GM20000 (cell line): ENCODE data around the gene TTF2.

Source experiments
- DNase-seq: peaks from one replicate; pipeline ENCODE4 v3.0.0; 2012; ENCODE audit warnings: low spot score
- TF ChIP-seq, protein P1 (sequence below): IDR thresholded peaks from 2 replicates; pipeline ENCODE4 v1.5.1; 2012; ENCODE audit warnings: mild to moderate bottlenecking, control low read depth; ENCODE audit errors: extremely low read depth, missing control alignments

Gene TTF2

DNA sequence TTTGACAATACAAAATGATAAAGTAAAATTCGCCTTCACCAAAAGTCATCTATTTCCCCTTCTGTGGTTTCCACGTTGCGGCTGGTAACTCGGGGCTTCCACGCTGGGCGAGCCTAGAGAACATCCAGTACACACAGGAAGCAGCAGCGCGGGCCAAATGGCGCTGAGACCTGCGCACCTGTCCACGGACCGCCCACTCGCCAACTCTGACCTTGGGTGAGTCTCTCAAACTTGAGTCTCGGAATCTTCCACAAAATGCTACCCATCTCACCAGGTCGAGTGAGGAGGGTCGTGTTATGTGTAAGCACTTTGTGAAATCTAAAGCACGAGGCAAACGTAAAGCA lies 820 bp upstream of the TTF2 start:
- DNase-seq, result peak; percentile 53
- TF ChIP-seq, protein P1, sequence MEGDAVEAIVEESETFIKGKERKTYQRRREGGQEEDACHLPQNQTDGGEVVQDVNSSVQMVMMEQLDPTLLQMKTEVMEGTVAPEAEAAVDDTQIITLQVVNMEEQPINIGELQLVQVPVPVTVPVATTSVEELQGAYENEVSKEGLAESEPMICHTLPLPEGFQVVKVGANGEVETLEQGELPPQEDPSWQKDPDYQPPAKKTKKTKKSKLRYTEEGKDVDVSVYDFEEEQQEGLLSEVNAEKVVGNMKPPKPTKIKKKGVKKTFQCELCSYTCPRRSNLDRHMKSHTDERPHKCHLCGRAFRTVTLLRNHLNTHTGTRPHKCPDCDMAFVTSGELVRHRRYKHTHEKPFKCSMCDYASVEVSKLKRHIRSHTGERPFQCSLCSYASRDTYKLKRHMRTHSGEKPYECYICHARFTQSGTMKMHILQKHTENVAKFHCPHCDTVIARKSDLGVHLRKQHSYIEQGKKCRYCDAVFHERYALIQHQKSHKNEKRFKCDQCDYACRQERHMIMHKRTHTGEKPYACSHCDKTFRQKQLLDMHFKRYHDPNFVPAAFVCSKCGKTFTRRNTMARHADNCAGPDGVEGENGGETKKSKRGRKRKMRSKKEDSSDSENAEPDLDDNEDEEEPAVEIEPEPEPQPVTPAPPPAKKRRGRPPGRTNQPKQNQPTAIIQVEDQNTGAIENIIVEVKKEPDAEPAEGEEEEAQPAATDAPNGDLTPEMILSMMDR, result no peak

DNA sequence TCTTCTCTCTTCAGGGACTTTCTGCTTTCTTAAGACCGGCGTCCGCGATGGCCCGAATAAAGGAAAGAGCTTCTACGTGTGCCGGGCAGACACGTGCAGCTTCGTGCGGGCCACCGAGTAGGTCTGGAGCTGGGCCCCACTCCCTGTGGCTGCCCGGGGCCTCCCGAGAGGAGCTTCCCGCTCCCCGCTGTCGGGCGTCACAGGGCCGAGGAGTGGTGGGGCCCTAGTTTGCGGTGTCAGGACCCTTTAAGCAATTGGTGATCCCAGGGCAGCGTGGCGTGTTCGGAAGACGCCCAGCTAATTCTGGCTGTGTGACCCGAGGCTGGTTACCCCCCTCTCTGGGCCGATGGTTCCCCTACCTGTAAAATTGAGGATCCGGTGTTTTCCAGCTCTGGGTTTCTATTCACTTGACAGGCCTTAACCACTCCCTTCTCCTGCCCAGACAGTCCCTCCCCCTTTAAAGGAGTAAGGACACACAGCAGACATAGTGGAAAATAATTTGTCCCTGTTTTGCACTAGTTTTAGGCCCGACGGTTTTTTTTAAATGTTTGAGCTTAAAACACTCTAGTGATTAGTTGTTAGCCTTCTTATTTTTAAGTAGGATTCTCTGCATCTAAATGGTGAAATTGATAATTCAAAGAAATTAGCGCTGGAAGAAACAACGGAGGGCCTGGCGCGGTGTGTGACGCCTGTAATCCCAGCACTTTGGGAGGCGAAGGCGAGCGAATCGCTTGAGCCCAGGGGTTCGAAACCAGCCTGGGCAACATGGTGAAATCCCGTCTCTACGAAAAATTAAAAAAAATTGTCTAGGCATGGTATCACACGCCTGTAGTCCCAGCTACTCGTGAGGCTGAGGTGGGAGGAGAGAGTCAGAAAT lies 553 bp downstream of the TTF2 start:
- DNase-seq, result peak; percentile 40

DNA sequence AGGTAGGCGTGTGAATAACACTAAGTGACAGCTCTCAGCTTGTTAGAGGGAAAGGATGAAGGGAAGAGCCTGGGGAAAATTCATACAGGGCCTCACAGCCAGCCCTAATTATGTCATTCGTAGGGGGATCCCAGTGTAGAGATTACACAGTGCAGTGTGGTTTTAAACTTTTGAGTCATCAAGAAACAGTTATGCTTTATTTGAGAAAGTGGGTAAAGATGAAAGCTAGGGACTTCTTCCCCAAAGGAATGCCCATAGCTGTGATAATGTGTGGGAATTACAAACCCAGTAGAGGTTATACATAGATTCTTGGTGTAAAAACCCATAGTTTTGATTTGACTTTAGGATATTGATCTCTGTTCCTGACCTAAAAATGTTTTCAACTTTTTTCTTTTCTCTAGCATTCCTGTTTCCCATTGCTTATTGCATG lies 1.9 kb downstream of the TTF2 start:
- TF ChIP-seq, protein P1, result no peak
- DNase-seq, result peak; percentile 66

More for the DNA sequence above, 553 bp downstream of the TTF2 start:
- TF ChIP-seq, protein P1, result no peak

DNA sequence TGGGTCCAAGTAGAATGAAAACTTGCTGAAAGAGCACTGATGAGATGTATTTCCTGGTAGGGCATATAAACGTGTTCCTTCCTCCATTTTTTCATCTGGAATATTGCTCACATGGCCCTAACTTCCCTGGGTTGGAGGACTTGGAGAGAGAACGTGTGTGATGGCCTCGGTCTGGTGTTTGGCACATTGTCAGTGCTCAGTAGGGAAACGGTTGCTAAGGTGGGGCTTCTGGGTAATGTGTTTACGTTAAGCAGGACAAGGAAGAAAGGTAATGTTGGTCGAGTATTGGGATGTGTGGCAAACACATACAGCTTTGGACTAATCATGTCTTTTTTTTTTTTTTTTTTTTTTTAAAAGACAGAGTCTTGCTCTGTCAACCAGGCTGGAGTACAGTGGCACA lies 6.2 kb downstream of the TTF2 start:
- TF ChIP-seq, protein P1, result no peak
- DNase-seq, result no peak

DNA sequence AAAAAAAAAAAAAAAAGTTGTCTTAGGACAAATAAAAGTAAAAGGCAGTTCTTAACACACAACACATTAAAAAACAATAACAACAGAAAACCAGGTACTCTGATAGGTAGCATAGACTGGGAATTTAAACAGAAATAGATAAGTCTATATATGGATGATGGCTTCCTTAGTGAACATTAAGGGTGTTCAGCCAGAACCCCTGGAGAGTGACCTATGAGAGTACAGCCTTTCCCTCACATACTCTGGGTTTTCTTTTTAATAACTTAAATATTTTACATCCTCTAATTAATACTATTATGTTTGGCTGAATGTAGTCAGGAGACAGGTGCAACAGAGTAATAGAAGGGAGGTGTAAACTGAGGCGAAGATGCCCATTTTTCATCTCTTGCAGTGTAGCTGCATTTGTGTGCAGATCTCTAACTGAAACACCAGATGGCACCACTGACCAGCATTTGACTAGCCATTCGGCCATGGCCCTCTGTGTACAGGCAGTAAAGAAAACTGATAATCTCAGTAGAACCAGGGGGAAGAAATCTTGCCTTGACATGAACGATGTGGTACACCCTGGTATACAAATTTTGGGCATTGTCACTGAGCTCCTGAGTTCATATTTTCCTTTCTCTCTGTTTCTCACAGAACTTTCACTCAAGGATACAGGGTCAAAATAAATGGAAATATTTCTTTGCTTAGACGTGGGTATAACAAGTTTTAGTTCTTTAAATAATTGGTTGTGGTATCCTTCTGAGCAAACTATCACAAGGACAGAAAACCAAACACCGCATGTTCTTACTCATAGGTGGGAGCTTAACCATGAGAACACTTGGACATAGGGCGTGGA lies 7.6 kb downstream of the TTF2 start:
- TF ChIP-seq, protein P1, result peak; percentile 56
- peak; percentile 51 for DNase-seq

DNA sequence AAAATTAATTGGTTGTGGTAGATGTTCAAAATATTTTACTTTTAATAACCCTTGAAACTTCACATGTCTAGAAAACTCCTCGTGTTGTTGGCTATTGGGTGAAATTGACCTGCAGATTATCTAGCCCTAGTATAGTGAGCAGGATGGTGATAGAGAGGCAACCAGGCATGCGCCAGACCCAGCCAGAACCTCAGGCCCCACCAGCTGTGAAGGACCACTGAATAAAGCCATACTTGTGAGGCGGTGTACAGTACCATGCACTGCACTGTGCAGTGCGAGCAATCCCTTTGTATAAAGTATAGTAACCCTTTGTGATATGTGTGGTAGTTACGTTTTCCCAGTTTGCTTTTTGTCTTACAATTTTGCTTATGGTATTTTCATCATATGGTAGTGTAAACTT lies 8.5 kb downstream of the TTF2 start:
- DNase-seq, result no peak
- TF ChIP-seq, protein P1, result no peak
